Smooth muscle cell of the brain vasculature (primary cell): ENCODE results near the gene TMEM88.
"Not testable (repeated sequence)": the region's sequence is repeated elsewhere in the genome, so short reads cannot be mapped to it uniquely, and the experiment has no call there.

ENCODE experiments used
- DNase-seq: peaks from one replicate; pipeline ENCODE4 v3.0.0-alpha.2; 2012; ENCODE audit warnings: low read depth, low spot score

TMEM88 gene, protein sequence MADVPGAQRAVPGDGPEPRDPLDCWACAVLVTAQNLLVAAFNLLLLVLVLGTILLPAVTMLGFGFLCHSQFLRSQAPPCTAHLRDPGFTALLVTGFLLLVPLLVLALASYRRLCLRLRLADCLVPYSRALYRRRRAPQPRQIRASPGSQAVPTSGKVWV

DNA sequence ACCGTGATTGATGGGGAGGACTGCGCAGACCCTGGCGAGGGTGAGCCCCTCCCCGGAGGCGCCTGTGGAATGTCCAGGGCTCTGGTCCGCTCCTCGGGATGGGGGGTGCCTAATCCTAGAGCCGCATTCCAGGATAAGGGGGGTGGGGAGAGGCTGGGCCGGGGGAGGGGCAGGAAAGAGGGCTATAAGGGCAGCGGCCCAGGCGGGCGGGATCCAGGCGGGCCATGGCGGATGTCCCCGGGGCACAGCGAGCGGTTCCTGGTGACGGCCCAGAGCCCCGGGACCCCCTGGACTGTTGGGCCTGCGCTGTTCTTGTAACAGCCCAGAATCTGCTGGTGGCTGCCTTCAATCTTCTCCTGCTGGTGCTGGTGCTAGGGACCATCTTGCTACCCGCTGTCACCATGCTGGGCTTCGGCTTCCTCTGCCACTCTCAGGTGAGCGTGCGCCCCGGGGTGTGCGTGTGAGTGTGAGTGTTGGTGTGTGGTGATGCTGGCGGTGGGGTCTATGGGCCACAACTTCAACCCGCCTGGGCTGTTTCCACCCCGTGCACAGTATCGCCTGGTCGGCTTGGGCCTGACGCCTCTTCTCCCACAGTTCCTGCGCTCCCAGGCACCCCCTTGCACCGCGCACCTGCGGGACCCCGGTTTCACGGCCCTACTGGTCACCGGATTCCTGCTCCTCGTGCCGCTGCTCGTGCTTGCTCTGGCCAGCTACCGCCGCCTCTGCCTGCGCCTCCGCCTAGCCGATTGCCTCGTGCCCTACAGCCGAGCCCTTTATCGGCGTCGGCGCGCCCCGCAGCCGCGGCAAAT lies at the start of gene TMEM88:
TMEM88 (plus strand) TSS at position 216 of the 809 bp plus-strand sequence; CDS start at position 225, 9 bp downstream.
- no peak for DNase-seq

DNA sequence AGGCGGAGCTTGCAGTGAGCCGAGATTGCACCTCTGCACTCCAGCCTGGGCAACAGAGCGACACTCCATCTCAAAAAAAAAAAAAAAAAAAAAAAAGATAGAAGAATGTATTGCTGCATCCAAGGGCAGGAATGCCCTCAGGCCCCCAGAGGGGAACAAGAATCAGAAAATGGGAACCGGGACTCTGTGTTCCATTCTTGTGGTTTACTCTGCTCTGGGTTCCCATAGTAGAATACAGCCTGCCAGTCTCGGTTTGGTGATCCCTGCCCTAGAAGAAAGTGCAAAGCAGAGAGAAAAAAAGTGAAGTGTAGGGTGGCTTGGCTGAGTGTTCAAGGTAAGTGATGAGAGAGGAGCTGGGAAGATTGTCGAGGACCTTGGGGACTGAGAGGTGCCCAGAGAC lies 48.3 kb upstream of the TMEM88 start:
- no peak for DNase-seq

DNA sequence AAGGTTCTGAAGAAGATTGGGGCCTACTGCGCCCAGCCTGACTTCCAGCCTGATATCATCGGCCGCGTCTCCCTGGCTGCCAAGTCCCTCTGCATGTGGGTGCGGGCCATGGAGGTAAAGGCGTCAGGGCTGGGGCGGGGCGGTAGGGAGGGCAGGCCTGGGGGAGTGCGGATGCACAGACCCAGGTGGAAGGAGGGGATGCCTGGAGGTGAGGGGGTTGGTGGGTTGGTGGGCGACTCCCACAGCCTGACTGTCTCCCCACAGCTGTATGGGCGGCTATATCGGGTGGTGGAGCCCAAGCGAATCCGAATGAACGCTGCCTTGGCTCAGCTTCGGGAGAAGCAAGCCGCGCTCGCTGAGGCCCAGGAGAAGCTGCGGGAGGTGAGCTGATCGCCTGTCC lies 47.7 kb upstream of the TMEM88 start:
- no peak for DNase-seq

DNA sequence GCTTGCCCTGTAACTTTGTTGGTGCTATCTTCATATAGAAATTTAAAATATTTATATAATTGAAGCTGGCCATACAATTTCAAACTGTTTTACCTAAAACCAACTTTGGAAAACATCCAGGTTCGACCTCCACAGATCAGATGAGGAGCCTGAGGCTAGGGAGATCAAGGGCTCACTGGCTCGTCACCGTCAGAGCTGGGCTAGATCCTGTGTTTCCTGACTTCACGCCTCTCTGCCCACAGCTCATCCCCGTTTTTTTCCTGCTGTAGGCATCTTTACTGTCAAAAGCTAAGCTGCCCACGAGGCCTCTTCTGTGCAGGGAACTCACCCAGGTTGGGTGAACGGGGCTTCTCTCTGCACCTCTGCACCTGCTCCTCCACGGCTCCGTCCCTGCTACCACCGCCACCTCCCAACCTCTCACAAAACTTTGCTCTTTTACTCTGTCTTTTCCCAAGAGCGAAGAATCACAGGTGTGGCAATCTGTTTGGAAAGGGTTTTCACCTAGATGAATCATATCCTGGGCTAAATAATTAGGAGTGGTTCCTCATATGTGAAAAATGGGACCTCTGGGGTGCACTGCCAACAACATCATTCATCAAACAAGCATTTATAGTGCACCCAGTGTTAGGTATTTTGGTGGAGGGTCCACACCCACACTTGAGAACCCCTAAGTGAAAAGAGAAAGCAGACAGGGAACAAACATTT lies 45.6 kb upstream of the TMEM88 start:
- DNase-seq = no peak

DNA sequence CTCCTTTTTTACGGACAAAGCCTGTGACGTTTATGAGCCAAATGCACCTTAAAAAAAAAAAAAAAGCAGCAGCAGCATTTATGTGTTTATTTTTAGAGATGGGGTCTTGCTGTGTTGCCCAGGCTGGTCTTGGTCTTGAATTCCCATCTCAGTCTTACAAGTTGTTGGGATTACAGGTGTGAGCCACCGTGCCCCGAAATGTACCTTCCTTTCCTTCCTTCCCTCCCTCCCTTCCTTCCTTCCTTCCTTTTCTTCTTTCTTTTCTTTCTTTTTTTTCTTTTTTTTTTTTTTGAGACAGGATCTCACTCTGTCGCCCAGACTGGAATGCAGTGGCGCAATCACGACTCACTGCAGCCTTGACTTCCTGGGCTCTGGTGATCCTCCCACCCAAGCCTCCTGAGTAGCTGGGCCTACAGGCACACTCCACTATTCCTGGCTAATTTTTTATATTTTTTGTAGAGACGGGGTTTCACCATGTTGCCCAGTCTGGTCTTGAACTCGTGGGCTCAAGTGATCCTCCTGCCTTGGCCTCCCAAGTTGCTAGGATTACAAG lies 45.0 kb upstream of the TMEM88 start:
- DNase-seq = not testable (repeated sequence)

DNA sequence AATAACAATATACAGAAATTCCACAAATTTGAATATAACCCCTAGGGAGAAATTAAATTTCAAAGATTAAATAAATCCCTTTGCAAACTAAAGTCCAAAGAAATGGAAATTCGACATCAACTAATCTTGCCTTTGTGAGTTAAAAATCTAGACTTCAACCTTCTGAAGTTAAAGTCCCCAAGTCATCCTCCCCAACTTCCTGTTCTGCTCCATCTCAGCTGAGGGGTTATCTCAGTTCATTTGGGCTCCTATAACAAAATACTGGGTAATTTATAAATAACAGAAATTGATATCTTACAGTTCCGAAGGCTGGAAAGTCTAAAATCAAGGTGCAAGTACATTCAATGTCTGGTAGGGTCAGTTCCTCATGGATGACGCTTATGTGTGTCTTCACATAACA lies 43.6 kb upstream of the TMEM88 start:
- DNase-seq = no peak

DNA sequence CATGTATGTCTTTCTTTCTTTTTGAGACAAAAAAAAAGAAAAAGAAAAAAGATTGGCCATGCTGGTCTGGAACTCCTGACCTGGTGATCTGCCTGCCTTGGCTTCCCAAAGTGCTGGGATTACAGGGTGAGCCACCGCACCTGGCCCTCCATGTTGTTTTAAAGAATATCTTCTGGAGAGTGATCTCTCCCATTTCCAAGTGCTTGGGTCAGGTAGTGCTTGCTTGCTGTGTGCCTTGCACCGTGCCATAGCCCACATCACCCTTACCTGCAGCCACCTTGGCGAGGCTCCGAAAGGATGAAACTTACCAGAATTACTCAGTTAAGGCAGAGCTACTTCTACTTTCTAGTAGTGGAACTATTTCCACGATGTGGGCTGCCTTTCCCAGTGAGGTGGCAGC lies 39.9 kb upstream of the TMEM88 start:
- no peak for DNase-seq

DNA sequence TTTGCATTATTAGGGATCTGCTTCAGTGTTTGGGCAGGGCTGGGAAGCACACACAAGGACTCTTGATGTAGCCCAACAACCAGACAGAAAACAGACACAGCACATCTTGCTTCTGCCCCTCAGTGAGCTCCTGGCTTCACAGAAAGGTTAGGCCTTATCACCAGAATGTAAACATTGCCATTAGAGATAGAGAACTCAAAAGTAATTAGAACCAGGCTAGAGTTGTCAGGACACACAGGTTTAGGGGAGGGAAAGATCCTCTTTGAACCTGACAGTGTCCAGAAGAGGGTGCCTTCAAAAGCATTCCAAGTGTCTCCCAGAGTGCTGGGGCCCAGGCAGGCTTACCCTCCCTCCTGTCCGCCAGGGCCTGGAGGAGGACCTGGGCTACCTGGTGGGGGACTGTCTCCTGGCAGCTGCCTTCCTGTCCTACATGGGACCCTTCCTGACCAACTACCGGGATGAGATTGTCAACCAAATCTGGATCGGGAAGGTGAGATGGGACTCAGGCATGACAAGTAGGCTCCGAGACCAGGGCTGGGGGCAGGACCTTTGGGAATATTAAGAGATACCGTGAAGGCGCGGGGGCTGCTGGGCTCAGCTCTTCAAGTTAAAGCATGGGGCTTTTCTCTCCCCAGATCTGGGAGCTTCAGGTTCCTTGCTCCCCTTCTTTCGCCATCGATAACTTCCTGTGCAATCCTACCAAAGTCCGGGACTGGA lies 37.8 kb upstream of the TMEM88 start:
- DNase-seq = no peak

DNA sequence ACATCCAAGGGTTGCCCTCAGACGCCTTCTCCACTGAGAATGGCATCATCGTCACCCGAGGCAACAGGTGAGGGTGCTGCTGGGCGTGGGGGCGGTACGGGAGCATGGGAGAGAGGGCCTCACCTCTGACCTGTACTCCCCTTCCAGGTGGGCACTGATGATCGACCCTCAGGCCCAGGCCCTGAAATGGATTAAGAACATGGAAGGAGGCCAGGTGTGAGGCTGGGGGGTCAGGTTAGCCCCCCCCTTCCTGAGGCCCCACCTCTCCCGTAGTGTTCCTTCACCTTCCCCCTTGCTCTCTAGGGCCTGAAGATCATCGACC lies 37.3 kb upstream of the TMEM88 start:
- no peak for DNase-seq

DNA sequence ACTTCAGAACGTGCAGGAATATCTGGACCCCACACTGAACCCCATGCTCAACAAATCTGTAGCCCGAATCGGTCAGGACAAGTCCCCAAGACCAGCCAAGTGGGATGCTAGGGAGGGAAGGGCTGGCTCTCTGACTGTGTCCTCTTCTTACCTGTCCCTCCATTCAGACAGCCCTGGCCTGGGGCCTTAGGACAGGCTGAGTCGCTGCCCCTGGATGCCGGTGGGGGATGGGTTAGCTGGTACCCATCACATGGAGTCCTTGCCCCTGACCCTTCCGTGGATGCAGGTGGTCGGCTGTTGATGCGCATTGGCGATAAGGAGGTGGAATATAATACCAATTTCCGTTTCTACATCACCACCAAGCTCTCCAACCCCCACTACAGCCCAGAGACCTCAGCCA lies 36.8 kb upstream of the TMEM88 start:
- DNase-seq = no peak

DNA sequence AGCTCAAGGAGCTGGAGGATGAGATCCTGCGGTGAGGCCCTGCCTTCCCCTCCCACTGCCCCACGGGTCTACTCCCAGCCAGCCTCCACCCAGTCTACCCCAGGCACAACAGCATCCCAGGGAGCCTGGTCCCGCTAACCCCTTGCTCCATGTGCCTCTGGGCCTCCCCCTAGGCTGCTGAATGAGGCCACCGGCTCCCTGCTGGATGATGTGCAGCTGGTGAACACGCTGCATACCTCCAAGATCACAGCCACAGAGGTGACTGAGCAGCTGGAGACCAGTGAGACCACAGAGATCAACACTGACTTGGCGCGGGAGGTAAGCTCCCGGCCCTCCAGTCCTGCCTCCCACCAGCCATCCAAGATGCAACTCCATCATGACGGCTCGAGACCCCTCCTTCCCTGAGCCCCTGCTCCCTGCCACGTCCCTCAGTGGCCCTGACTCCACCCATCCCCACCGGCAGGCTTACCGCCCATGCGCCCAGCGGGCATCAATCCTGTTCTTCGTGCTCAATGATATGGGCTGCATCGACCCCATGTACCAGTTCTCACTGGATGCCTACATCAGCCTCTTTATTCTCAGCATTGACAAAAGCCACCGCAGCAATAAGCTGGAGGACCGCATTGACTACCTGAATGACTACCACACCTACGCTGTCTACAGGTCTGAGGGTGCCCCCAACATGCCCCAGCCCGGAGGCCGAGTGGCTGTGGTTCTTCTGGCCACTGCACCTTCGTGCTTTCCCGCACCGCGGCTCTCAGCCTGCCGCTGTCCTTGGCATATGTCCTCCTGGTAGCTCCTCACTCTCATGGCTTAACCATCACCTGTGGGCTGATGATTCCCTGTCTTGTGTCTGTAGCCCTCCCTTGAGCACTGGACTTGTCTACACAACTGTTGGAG lies 35.9 kb upstream of the TMEM88 start:
- DNase-seq = no peak

DNA sequence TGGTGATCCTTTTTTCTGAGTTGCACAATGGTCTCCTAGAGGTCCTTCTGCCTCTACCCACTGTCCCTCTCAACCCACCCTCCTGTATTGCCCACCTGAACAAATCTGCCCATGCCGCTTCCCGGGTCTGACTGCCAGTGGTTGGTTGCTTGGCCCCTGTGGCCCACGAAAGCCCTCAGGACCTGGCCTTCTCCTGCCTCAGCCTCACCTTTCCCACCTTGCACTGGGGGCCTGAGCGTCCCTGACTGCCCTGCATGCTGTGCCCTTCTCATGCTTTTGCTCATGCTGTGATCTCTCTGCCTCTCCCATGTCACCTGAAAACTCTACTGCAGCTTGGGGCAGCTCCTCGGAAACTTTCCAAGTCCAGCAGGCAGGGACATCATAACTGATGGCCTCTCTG lies 34.6 kb upstream of the TMEM88 start:
- no peak for DNase-seq

DNA sequence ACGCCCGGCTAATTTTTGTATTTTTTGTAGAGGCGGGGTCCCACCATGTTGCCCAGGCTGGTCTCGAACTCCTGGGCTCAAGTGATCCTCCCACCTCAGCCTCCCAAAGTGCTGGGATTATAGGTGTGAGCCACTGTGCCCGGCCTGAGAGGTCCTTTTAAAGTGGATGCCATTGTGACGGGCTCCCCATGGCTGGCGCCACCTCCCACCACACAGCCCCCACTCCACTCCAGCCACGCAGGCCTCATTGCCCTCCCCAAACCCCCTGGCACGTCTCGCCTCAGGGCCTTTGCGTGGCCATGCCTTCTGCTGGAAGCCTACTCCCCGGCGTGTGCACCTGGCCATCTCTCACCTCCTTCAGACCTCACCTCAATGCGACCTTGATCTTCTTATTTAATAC lies 32.7 kb upstream of the TMEM88 start:
- DNase-seq = no peak

DNA sequence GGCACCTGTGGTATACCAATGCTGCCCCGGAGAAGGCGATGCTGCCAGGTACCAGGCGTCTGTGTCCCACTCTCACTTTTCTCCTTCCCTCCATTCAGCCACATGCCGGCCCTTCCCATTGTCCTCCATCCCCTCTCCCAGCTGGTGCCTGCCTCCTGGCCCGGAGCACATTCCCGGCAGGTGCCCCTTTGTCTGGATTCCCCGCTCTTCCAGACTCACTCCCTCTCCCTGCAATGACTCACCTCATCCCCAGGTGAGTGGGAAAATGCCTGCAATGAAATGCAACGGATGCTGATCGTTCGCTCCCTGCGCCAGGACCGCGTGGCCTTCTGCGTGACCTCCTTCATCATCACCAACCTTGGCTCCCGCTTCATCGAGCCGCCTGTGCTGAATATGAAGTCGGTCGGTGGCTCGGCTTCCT lies 31.3 kb upstream of the TMEM88 start:
- no peak for DNase-seq

DNA sequence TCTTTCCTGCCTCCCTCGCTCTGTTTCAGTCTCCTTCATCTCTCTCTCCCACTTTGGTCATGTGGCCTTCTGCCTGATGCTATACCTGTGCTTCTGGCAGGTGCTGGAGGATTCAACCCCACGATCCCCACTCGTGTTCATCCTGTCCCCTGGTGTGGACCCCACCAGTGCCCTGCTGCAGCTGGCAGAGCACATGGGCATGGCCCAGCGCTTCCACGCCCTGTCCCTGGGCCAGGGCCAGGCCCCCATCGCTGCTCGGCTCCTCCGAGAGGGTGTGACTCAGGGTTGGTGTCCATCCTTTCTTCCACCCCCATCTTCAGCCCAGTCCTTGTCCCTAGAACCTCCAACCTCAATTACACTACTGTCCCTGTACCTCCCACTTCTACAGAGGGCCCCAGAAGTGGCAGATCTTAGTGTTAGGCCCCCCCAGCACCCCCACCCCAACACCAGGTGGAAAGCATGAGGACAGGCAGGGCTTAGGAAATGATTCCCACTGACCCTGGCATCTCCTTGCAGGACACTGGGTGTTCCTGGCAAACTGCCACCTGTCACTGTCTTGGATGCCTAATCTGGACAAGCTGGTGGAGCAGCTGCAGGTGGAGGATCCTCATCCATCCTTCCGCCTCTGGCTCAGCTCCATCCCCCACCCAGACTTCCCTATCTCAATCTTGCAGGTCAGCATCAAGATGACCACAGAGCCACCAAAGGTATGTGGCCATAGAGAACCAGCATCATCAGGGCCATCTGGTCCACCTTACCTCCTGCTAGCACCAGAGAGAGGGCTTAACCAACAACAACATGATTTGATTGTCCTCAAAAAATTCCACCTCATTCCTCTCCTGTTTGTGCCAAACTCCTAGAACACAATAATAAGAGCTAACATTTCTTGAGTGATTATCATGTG lies 30.6 kb upstream of the TMEM88 start:
- no peak for DNase-seq

DNA sequence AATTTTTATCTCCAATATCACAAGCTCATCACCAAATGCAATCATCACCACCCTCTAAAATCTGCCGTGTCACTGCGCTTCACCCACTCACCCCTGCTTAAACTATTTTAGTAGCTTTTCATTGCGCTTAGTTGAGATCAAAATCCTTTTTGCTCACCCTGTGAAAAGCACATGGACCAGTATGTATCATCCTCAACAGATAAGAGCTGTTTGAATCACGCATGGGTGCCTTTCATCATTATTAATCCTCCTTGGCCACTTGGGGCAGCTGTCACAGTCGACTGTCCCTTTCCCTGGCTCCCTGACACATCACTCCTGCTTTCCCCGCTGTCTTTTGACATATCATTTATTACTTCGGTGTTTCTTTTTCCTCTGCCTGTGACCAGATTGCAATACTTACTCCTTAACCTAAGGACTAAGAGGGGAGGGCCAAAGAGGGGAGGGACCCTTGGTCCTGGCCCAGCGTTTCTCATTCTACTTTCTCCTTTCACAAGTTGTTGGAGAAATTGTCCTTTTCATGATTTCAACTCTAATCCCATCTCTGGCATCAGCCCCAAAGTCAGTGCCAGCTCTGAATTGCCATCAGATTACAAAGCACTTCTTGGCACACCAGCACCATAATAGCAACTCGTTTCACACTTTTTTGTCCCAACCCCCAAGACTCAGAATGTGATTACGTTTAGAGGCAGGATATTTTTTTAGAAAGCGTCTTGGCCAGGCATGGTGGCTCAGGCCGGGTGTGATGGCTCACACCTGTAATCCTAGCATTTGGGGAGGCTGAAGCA lies 29.5 kb upstream of the TMEM88 start:
- no peak for DNase-seq

DNA sequence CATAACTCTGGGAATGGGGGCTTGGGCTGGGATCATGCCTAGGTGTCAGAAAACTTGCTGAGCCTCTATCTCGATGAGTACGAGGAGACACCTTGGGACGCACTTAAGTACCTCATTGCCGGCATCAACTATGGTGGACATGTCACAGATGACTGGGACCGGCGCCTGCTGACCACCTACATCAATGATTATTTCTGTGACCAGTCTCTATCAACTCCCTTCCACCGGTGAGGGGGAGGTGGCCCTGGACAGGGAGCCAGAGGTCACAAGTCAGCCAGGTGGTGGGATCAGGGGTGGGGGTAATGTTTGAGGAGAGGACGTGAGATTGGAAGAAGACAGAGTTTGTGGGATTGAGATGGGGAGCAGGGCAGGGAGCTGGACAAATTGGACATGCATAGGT lies 24.2 kb upstream of the TMEM88 start:
- no peak for DNase-seq

DNA sequence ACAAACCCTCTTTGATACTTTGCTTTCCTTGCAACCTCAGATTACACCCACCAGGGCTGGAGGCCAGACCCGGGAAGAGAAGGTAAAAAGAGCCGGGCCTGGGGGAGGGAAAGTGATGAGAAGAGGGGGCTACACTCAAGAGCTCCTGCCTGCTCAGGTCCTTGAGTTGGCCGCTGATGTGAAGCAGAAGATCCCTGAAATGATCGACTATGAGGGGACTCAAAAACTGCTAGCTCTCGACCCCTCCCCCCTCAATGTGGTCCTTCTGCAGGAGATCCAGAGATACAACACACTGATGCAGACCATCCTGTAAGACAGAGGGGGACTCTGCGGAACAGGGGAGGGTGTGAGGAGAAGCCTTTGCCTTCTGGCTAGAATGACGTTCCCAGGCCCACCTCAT lies 23.6 kb upstream of the TMEM88 start:
- no peak for DNase-seq

DNA sequence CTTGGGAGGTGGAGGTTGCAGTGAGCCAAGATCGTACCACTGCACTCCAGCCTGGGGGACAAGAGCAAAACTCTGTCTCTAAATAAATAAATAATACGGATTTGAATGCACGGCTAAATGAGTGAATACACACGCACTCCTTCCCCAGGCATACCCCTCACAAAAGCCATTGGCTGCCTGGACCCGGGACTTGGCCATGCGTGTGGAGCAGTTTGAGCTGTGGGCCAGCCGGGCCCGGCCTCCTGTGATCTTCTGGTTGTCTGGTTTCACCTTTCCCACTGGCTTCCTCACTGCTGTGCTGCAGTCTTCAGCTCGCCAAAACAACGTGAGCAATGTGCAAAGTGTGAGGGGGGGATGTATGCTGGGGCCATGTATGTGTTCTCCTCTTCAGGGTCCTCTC lies 22.4 kb upstream of the TMEM88 start:
- no peak for DNase-seq
